Measurements from ENCODE around the gene SLAMF1. TPM values are rescaled to one million over a fixed set of nuclear protein-coding genes. Genes with fewer than 3 reads are reported as not detected.

SLAMF1 gene
- polyA plus RNA-seq, 4 donors = 0.22 to 1.4 (median 0.57) TPM

DNA sequence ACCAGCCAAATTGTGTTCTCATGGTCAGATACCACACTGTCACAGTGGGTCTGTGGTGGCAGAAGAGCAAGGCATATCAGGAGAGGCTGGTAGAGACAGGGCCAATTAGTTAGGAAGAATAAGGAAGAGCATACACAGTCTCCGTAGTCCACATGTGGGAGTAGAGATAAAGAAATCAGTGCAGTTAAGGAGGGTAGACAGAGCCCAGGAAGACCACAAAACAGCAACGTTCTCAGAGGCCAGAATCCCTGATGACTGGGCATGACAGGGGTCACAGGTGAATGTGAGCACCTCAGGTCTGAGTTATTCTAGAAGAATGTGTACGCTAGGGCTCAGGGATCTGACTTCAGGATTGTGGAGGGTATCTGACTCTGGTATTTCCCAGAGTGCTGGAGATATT lies 33.0 kb upstream of the SLAMF1 start:
- no peaks in the 10 kb centered on the region for H3K27me3 ChIP-seq (ENCODE audit: control insufficient read depth in 3 of 3, insufficient read depth in 3 of 3, low read length in 3 of 3)
- FAIRE-seq = no peak
- no peak for DNase-seq
- no peak overlapping the region for H3K4me3 ChIP-seq (ENCODE audit: low read depth in 1 of 3, low read length in 3 of 3)
- H3K9me3 ChIP-seq (ENCODE audit: control insufficient read depth in 2 of 2, insufficient read depth in 1 of 2, low read depth in 1 of 2, low read length in 1 of 2) = no peaks in the 10 kb centered on the region
- peaks cover 0 to 5% (median 2%) of the 10 kb centered on the region in 3 donors for H3K4me1 ChIP-seq (ENCODE audit: control insufficient read depth in 3 of 3, insufficient read depth in 2 of 3, low read depth in 1 of 3, low read length in 2 of 3)
- 71 to 78% (median 76%) methylated on average over 3 of the region's 3 CpGs for WGBS, 3 donors
- no peak overlapping the region for H3K27ac ChIP-seq (ENCODE audit: low read depth in 1 of 3, low read length in 2 of 3)
- H3K36me3 ChIP-seq (ENCODE audit: control insufficient read depth in 3 of 3, insufficient read depth in 2 of 3, low read depth in 1 of 3, low read length in 3 of 3) = peaks cover 0 to 1% (median 0%) of the 10 kb centered on the region in 3 donors

- 74 to 81% (median 77%) methylated on average over 13 of the region's 13 CpGs for WGBS, 3 donors
- no peak for DNase-seq
- no peak for FAIRE-seq
- peaks cover 0 to 1% (median 0%) of the 10 kb centered on the region in 3 donors for H3K36me3 ChIP-seq (ENCODE audit: control insufficient read depth in 3 of 3, insufficient read depth in 2 of 3, low read depth in 1 of 3, low read length in 3 of 3)
- H3K27ac ChIP-seq (ENCODE audit: low read depth in 1 of 3, low read length in 2 of 3) = no peak overlapping the region
- peaks cover 0 to 2% (median 0%) of the 10 kb centered on the region in 3 donors for H3K4me1 ChIP-seq (ENCODE audit: control insufficient read depth in 3 of 3, insufficient read depth in 2 of 3, low read depth in 1 of 3, low read length in 2 of 3)
- no peaks in the 10 kb centered on the region for H3K9me3 ChIP-seq (ENCODE audit: control insufficient read depth in 2 of 2, insufficient read depth in 1 of 2, low read depth in 1 of 2, low read length in 1 of 2)
- H3K4me3 ChIP-seq (ENCODE audit: low read depth in 1 of 3, low read length in 3 of 3) = no peak overlapping the region
- H3K27me3 ChIP-seq (ENCODE audit: control insufficient read depth in 3 of 3, insufficient read depth in 3 of 3, low read length in 3 of 3) = no peaks in the 10 kb centered on the region
Observed at GRCh38 chr1:160676869-160677597, 30.2 kb upstream of the SLAMF1 start.

GRCh38 chr1:160675641-160676410 lies 29.0 kb upstream of the SLAMF1 start:
- H3K36me3 ChIP-seq (ENCODE audit: control insufficient read depth in 3 of 3, insufficient read depth in 2 of 3, low read depth in 1 of 3, low read length in 3 of 3) = no peaks in the 10 kb centered on the region
- DNase-seq (peak; percentile 70 to 81), FAIRE-seq (no peak)
- no peaks in the 10 kb centered on the region for H3K27me3 ChIP-seq (ENCODE audit: control insufficient read depth in 3 of 3, insufficient read depth in 3 of 3, low read length in 3 of 3)
- H3K9me3 ChIP-seq (ENCODE audit: control insufficient read depth in 2 of 2, insufficient read depth in 1 of 2, low read depth in 1 of 2, low read length in 1 of 2) = no peaks in the 10 kb centered on the region
- H3K27ac ChIP-seq (ENCODE audit: low read depth in 1 of 3, low read length in 2 of 3) = peak overlapping the region in 1 of 3 donors; percentile 53
- no peak overlapping the region for H3K4me3 ChIP-seq (ENCODE audit: low read depth in 1 of 3, low read length in 3 of 3)
- peaks cover 0 to 3% (median 2%) of the 10 kb centered on the region in 3 donors for H3K4me1 ChIP-seq (ENCODE audit: control insufficient read depth in 3 of 3, insufficient read depth in 2 of 3, low read depth in 1 of 3, low read length in 2 of 3)
- 34 to 49% (median 40%) methylated on average over 6 of the region's 6 CpGs for WGBS, 3 donors

DNA sequence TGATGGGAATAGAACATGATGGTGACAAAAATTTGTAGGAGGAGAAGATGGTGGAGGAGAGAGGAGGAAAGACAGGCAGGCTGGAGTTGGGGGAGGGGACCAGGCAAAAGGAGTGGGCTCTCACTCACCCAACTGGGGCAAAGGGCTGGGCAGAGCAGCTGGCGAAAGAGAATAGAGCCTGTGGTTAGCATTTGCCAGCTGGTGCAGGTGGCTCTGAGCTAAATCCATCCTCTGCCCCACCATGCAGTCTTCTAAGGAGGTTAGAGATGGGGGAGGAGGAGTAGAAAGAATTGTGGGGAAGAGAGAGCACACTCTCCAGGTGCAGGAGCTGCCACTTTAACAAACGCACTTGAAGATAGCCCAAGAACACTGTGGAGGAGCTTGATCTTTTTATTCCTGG lies 27.6 kb upstream of the SLAMF1 start:
- Histone ChIP-seq H3K27me3 (ENCODE audit: control insufficient read depth in 3 of 3, insufficient read depth in 3 of 3, low read length in 3 of 3) (no peaks in the 10 kb centered on the region), H3K4me3 (ENCODE audit: low read depth in 1 of 3, low read length in 3 of 3) (no peak overlapping the region), H3K27ac (ENCODE audit: low read depth in 1 of 3, low read length in 2 of 3) (no peak overlapping the region), H3K4me1 (ENCODE audit: control insufficient read depth in 3 of 3, insufficient read depth in 2 of 3, low read depth in 1 of 3, low read length in 2 of 3) (peaks cover 0 to 3% (median 2%) of the 10 kb centered on the region in 3 donors), H3K9me3 (ENCODE audit: control insufficient read depth in 2 of 2, insufficient read depth in 1 of 2, low read depth in 1 of 2, low read length in 1 of 2) (no peaks in the 10 kb centered on the region), H3K36me3 (ENCODE audit: control insufficient read depth in 3 of 3, insufficient read depth in 2 of 3, low read depth in 1 of 3, low read length in 3 of 3) (no peaks in the 10 kb centered on the region)
- 41 to 65% (median 58%) methylated on average over 2 of the region's 2 CpGs for WGBS, 3 donors
- no peak for DNase-seq
- FAIRE-seq = no peak

DNA sequence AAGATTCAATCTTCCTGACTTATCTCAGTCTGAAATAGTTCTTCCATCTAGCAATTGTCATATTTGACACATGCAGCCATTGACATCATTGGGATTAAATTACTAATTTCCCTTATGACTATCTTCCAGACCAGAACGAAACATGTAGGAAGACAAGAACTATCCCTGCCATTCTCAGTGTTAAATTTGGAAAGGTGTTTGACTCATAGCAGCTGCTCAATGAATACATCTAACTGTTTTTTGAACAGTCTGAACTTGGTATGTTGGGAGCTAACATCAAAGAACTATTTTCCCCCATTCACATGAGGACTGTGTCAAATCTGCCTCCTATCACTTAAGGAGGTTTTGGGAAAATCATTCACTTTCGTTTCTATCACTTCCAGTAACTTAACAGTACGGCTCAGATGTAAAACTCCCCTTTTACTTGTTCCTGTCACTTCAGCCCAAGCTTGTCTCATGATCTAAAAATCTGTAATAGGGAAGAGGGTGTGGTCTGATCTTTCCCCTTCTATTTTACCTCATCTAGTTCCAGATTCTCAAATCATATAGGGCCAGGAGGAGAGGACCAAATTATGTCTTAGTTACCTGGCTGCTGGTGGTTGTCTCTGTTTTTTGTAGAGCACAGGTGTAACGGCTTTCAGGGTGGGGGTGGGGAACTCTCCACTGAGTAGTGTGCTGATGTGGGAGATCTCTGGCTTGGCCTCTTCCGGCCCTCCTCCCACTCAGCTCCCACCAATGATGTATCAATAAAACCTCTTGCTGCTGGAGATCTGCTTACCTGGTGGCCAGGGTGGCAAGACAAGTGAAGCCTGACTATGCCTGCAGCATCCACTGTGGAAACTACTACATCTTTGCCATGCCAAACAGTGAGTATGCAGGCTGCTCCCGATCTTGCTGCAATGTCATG lies 26.2 kb upstream of the SLAMF1 start:
- 49 to 53% (median 50%) methylated on average over 6 of the region's 6 CpGs for WGBS, 3 donors
- peak overlapping the region in 1 of 3 donors; percentile 62 for H3K27ac ChIP-seq (ENCODE audit: low read depth in 1 of 3, low read length in 2 of 3)
- H3K9me3 ChIP-seq (ENCODE audit: control insufficient read depth in 2 of 2, insufficient read depth in 1 of 2, low read depth in 1 of 2, low read length in 1 of 2) = no peaks in the 10 kb centered on the region
- no peak for DNase-seq
- no peak for FAIRE-seq
- no peaks in the 10 kb centered on the region for H3K36me3 ChIP-seq (ENCODE audit: control insufficient read depth in 3 of 3, insufficient read depth in 2 of 3, low read depth in 1 of 3, low read length in 3 of 3)
- no peaks in the 10 kb centered on the region for H3K27me3 ChIP-seq (ENCODE audit: control insufficient read depth in 3 of 3, insufficient read depth in 3 of 3, low read length in 3 of 3)
- H3K4me1 ChIP-seq (ENCODE audit: control insufficient read depth in 3 of 3, insufficient read depth in 2 of 3, low read depth in 1 of 3, low read length in 2 of 3) = peaks cover 0 to 3% (median 2%) of the 10 kb centered on the region in 3 donors
- no peak overlapping the region for H3K4me3 ChIP-seq (ENCODE audit: low read depth in 1 of 3, low read length in 3 of 3)

- WGBS, 3 donors = 60 to 69% (median 61%) methylated on average over 3 of the region's 3 CpGs
- no peak overlapping the region for H3K27ac ChIP-seq (ENCODE audit: low read depth in 1 of 3, low read length in 2 of 3)
- FAIRE-seq = no peak
Observed at GRCh38 chr1:160671603-160672517, 25.0 kb upstream of the SLAMF1 start.

DNA sequence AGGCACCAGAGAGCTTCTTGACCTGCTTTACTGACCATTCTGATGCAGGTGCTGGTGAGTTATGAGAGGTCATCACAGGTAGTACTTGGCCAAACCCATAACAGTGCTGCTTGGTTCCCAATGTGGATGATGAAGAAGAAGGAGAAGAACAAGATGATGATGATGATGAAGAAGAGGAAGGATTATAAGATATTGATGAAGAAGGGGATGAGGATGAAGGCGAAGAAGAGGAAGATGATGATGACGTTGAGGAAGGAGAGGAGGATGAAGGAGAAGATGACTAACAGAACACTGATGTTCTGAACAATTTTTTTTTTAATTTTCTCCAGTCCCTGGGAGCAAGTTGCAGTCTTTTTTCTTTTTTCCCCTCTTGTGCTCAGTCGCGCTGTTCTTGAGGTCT lies 23.9 kb upstream of the SLAMF1 start:
- FAIRE-seq = no peak

More at GRCh38 chr1:160671603-160672517, 25.0 kb upstream of the SLAMF1 start:
- Histone ChIP-seq H3K36me3 (ENCODE audit: control insufficient read depth in 3 of 3, insufficient read depth in 2 of 3, low read depth in 1 of 3, low read length in 3 of 3) (no peaks in the 10 kb centered on the region), H3K4me3 (ENCODE audit: low read depth in 1 of 3, low read length in 3 of 3) (no peak overlapping the region), H3K9me3 (ENCODE audit: control insufficient read depth in 2 of 2, insufficient read depth in 1 of 2, low read depth in 1 of 2, low read length in 1 of 2) (no peaks in the 10 kb centered on the region), H3K27me3 (ENCODE audit: control insufficient read depth in 3 of 3, insufficient read depth in 3 of 3, low read length in 3 of 3) (no peaks in the 10 kb centered on the region), H3K4me1 (ENCODE audit: control insufficient read depth in 3 of 3, insufficient read depth in 2 of 3, low read depth in 1 of 3, low read length in 2 of 3) (peaks cover 0 to 3% (median 2%) of the 10 kb centered on the region in 3 donors)
- DNase-seq = no peak

More for the DNA sequence above, 23.9 kb upstream of the SLAMF1 start:
- Histone ChIP-seq H3K4me3 (ENCODE audit: low read depth in 1 of 3, low read length in 3 of 3) (no peak overlapping the region), H3K9me3 (ENCODE audit: control insufficient read depth in 2 of 2, insufficient read depth in 1 of 2, low read depth in 1 of 2, low read length in 1 of 2) (no peaks in the 10 kb centered on the region), H3K27me3 (ENCODE audit: control insufficient read depth in 3 of 3, insufficient read depth in 3 of 3, low read length in 3 of 3) (no peaks in the 10 kb centered on the region), H3K36me3 (ENCODE audit: control insufficient read depth in 3 of 3, insufficient read depth in 2 of 3, low read depth in 1 of 3, low read length in 3 of 3) (no peaks in the 10 kb centered on the region), H3K27ac (ENCODE audit: low read depth in 1 of 3, low read length in 2 of 3) (no peak overlapping the region), H3K4me1 (ENCODE audit: control insufficient read depth in 3 of 3, insufficient read depth in 2 of 3, low read depth in 1 of 3, low read length in 2 of 3) (peaks cover 1 to 6% (median 2%) of the 10 kb centered on the region in 3 donors)
- no peak for DNase-seq
- WGBS, 3 donors = 89 to 95% (median 92%) methylated on average over 4 of the region's 4 CpGs

Measured in small intestine (tissue), 7 donors.